ENCODE results near the gene HDAC4.

Gene HDAC4

DNA sequence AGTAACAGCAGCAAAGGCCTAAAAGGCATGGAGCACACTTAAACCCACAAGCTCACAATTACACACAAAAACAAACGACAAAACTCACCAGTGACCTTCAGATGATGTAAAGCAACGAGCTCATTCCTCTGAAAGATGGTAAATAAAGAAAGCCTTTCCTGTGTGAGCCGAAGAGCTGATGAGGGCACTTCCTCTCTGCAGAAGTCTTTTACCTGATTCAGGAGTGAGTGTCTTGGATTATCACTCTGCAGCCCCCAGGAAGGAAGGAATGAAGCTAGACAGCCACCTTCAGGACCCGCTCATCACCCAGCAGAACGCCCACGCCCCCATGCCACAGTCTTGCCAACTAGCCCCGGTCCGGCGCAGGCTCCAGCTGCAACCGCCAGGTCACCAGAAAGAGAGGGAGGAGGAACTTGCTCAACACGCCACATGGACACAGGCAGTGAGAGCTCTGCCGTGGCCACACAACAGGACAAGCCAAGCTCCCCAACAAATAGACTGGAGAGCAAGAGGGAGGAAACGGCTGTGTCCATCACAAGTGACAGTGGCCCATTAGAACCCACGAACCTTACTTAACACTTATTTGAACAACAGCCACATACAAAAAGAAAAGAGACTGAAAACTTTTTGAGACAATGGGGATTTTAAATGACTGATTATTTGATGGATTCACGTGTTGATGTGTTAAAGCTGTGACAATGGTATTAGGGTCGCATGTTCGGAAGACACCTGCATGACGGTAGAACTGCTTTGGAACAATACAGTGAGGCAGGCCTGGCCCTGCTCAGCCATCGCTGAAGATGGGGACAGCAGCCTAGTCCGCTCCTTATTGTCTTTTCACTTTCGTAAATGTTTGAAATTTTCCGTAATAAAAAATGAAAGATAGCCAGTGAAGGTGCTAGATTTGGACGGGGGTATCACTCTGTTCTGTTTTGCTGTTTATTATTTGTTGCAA, 127.3 kb downstream of the HDAC4 start:
- no peak overlapping the region for H3K27ac ChIP-seq (ENCODE audit: low read depth, low read length)
- H3K4me3 ChIP-seq (ENCODE audit: low read depth in 1 of 2, low read length in 2 of 2): no peak overlapping the region

DNA sequence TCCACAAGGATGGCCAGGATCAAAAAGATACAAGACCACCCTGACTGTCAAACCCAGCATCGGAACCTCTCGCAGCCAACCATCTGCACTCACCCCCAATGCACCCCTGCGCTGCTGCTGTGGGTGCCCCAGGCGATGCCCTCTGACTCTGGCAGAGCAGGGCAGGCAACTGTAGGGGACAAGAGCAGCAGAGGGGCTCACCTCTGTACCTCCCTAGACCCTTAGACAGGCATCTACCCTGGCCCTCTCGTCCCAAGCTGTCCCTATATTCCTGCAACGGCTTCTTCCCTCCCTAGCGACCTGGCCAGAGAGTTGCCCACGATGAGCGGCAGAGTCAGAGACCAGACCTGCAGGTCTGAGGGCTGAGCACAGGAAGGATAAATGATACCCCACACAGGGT, 128.2 kb downstream of the HDAC4 start:
- Histone ChIP-seq H3K9ac (ENCODE audit: low read length) (no peak overlapping the region), H3K27ac (ENCODE audit: low read depth, low read length) (no peak overlapping the region), H3K9me3 (ENCODE audit: low read length) (no peaks in the 10 kb centered on the region), H3K4me1 (ENCODE audit: insufficient read depth, low read length) (peaks cover 99% of the 10 kb centered on the region), H3K4me3 (ENCODE audit: low read depth in 1 of 2, low read length in 2 of 2) (no peak overlapping the region), H3K27me3 (ENCODE audit: control insufficient read depth in 1 of 2, insufficient read depth in 2 of 2, low read length in 2 of 2) (no peaks in the 10 kb centered on the region), H3K36me3 (ENCODE audit: insufficient read depth, low read length) (no peaks in the 10 kb centered on the region)

More for the DNA sequence above, 127.3 kb downstream of the HDAC4 start:
- Histone ChIP-seq H3K9me3 (ENCODE audit: low read length) (no peaks in the 10 kb centered on the region), H3K4me1 (ENCODE audit: insufficient read depth, low read length) (peaks cover 96% of the 10 kb centered on the region), H3K36me3 (ENCODE audit: insufficient read depth, low read length) (no peaks in the 10 kb centered on the region), H3K9ac (ENCODE audit: low read length) (no peak overlapping the region), H3K27me3 (ENCODE audit: control insufficient read depth in 1 of 2, insufficient read depth in 2 of 2, low read length in 2 of 2) (no peaks in the 10 kb centered on the region)

DNA sequence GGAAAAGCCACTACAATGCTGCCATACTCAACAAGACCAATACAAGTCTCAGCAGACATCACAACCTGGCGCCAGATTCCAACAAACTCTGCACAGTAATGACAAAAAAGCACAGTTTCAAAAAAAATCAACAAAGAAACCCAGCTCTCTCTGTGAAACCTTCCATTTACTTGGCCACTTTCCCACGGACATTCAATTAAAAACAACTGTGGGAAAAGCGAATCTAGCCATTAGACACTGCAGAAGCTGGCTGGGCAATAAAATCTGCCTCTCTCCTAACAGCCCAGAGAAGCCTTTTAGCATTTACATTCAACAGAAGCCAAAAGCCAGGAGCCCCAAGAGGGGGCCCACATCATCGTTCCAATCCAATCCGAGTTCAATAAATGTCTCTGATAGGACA, 128.9 kb downstream of the HDAC4 start:
- Histone ChIP-seq H3K4me3 (ENCODE audit: low read depth in 1 of 2, low read length in 2 of 2) (no peak overlapping the region), H3K36me3 (ENCODE audit: insufficient read depth, low read length) (no peaks in the 10 kb centered on the region), H3K4me1 (ENCODE audit: insufficient read depth, low read length) (peaks cover 99% of the 10 kb centered on the region), H3K27ac (ENCODE audit: low read depth, low read length) (no peak overlapping the region), H3K9me3 (ENCODE audit: low read length) (no peaks in the 10 kb centered on the region), H3K9ac (ENCODE audit: low read length) (no peak overlapping the region), H3K27me3 (ENCODE audit: control insufficient read depth in 1 of 2, insufficient read depth in 2 of 2, low read length in 2 of 2) (no peaks in the 10 kb centered on the region)

DNA sequence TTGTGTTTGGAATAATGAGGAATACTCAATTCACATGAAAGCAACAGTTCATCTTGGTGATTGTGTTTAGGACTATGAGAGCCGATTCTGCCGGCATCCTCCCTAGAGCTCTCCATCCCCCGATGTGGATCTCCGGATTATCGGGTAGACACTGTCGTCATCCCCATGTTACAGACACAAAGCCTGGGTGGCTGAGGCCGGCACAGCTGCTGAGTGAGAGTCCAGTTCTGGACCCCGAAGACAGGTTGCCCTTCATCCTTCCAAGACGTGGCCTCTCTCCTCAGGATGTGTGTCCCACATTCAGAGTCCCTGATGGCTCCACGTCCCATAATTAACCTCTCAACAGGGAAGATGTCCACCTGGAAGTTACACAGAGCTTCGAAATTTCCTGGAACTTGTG, 129.3 kb downstream of the HDAC4 start:
- Histone ChIP-seq H3K4me3 (ENCODE audit: low read depth in 1 of 2, low read length in 2 of 2) (no peak overlapping the region), H3K36me3 (ENCODE audit: insufficient read depth, low read length) (no peaks in the 10 kb centered on the region), H3K9me3 (ENCODE audit: low read length) (no peaks in the 10 kb centered on the region), H3K27ac (ENCODE audit: low read depth, low read length) (no peak overlapping the region), H3K4me1 (ENCODE audit: insufficient read depth, low read length) (peaks cover 99% of the 10 kb centered on the region), H3K9ac (ENCODE audit: low read length) (no peak overlapping the region), H3K27me3 (ENCODE audit: control insufficient read depth in 1 of 2, insufficient read depth in 2 of 2, low read length in 2 of 2) (no peaks in the 10 kb centered on the region)

DNA sequence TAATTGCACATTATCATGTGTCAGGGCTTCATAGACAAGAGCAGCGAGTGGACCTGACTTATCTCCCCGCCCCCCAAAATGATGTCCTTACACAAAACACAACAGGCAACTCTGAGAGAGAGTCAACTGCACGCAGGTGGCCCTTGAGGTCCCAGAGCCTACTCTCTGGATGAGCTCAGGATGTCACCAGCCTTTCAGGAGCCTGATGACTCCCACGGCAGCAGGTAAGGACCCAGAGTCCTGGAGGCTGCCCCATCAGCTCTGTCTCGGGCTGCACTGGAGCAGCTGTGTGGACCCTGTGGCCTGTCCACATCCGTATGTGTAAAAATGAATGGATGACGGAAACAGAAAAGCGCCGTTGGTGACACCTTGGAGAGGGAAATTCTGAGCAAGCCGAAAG, 130.9 kb downstream of the HDAC4 start:
- Histone ChIP-seq H3K27ac (ENCODE audit: low read depth, low read length) (no peak overlapping the region), H3K4me1 (ENCODE audit: insufficient read depth, low read length) (peaks cover 99% of the 10 kb centered on the region), H3K4me3 (ENCODE audit: low read depth in 1 of 2, low read length in 2 of 2) (no peak overlapping the region), H3K9me3 (ENCODE audit: low read length) (no peaks in the 10 kb centered on the region), H3K36me3 (ENCODE audit: insufficient read depth, low read length) (no peaks in the 10 kb centered on the region), H3K27me3 (ENCODE audit: control insufficient read depth in 1 of 2, insufficient read depth in 2 of 2, low read length in 2 of 2) (no peaks in the 10 kb centered on the region), H3K9ac (ENCODE audit: low read length) (no peak overlapping the region)

DNA sequence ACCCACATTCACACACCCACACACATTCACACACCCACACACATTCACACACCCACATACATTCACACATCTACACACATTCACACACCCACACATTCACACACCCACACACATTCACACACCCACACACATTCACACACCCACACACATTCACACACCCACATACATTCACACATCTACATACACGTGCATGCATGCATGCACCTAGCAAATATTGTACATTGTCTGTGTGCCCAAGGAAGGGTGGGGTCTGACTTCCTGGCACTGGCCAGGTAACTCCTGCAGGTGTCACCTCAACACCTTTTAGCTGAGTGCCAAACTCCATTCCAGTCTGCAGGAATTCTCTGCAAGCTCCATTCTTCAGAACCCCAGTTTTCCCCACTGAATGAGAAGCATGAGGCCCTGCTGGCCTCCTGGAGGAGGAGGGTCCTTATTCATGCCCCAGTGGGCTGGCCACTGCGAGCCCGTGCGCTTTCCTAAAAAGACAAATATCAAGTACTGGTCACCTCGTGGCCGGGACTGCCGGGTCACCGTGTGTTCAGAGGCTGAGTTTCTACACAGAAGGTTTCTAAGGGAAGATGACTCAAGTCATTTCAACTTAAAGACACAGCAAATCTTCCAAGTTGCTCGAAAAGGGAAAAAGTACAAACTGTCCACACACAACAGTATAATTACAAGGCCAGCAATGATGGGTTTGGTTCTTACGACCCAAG, 131.5 kb downstream of the HDAC4 start:
- Histone ChIP-seq H3K27ac (ENCODE audit: low read depth, low read length) (no peak overlapping the region), H3K9me3 (ENCODE audit: low read length) (no peaks in the 10 kb centered on the region), H3K9ac (ENCODE audit: low read length) (no peak overlapping the region), H3K4me1 (ENCODE audit: insufficient read depth, low read length) (peaks cover 99% of the 10 kb centered on the region), H3K36me3 (ENCODE audit: insufficient read depth, low read length) (no peaks in the 10 kb centered on the region), H3K27me3 (ENCODE audit: control insufficient read depth in 1 of 2, insufficient read depth in 2 of 2, low read length in 2 of 2) (no peaks in the 10 kb centered on the region), H3K4me3 (ENCODE audit: low read depth in 1 of 2, low read length in 2 of 2) (no peak overlapping the region)

DNA sequence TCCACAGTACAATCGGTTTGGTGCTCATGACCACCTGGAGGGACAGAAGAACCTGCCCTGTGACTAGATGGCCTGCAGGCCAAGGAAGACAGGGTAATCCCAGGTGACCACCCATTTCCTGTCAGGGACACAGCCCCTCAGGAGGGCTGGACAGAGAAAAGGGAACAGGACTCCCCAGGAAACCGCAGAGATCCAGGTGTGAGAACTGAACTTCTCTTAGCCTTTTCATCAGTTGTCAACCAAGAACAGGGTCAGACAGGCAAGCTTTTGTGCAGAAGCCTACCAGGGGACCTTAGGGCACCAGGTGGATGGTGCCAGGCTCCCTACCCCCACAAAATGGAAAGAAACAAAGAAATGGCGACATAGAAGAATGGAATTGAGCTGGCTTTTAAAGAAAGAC, 132.3 kb downstream of the HDAC4 start:
- Histone ChIP-seq H3K27me3 (ENCODE audit: control insufficient read depth in 1 of 2, insufficient read depth in 2 of 2, low read length in 2 of 2) (no peaks in the 10 kb centered on the region), H3K27ac (ENCODE audit: low read depth, low read length) (peak overlapping the region; percentile 41), H3K36me3 (ENCODE audit: insufficient read depth, low read length) (no peaks in the 10 kb centered on the region), H3K9me3 (ENCODE audit: low read length) (no peaks in the 10 kb centered on the region), H3K9ac (ENCODE audit: low read length) (no peak overlapping the region), H3K4me3 (ENCODE audit: low read depth in 1 of 2, low read length in 2 of 2) (no peak overlapping the region), H3K4me1 (ENCODE audit: insufficient read depth, low read length) (peaks cover 99% of the 10 kb centered on the region)

DNA sequence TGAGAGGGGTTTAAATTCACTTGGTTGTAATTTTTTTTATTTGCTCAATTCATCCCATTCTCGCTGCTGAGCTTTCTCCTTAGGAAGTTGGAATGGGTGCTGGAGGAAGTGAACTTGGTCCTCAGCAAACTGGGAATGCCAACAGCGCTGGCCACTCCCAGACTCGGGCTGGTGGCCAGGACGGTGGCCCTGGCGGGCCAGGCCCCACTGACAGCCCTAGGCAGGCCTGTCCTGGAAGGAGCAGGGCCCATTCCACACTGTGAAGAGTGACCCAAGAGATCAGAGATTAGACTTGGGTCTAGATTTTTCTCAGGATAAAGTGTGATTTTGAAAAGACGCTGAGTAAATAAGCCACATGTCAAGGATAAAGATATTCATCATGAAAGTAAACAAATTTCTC, 132.7 kb downstream of the HDAC4 start:
- Histone ChIP-seq H3K9ac (ENCODE audit: low read length) (no peak overlapping the region), H3K27me3 (ENCODE audit: control insufficient read depth in 1 of 2, insufficient read depth in 2 of 2, low read length in 2 of 2) (no peaks in the 10 kb centered on the region), H3K27ac (ENCODE audit: low read depth, low read length) (peak overlapping the region; percentile 41), H3K9me3 (ENCODE audit: low read length) (no peaks in the 10 kb centered on the region), H3K4me3 (ENCODE audit: low read depth in 1 of 2, low read length in 2 of 2) (peak overlapping the region in 1 of 2 donors; percentile 30), H3K36me3 (ENCODE audit: insufficient read depth, low read length) (no peaks in the 10 kb centered on the region), H3K4me1 (ENCODE audit: insufficient read depth, low read length) (peaks cover 98% of the 10 kb centered on the region)

DNA sequence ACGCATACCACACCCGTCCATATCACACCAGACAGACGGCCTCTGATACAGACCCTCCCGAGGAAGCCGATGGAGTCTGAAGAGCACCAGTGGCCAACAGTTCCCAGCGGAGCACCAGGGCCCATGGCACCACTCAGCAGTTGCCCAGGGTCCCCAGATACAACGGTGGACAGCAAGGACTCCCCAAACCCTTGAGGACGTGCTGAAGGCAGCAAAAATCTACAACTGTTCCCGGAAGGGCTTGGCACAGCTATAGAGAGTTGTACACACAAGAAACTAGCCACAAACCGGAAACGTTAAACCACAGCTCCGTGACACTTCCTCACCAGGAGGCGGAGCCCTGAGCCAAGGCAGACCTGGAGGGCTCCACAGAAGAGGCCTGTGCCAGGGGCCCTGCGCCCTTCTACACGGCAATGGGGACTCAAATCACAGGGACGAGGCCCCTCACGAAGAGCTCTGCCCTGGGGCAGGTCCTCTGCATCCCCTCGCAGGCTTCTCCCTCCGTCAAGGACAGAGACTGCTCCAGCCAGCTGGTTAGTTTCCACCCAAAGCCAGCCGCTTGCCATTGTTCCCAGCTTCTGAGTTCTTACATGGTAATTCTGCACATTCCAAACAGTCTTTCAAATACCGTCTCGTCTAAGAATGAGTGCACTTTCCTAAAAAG, 133.4 kb downstream of the HDAC4 start:
- Histone ChIP-seq H3K27me3 (ENCODE audit: control insufficient read depth in 1 of 2, insufficient read depth in 2 of 2, low read length in 2 of 2) (no peaks in the 10 kb centered on the region), H3K4me1 (ENCODE audit: insufficient read depth, low read length) (peaks cover 95% of the 10 kb centered on the region), H3K36me3 (ENCODE audit: insufficient read depth, low read length) (no peaks in the 10 kb centered on the region), H3K9me3 (ENCODE audit: low read length) (no peaks in the 10 kb centered on the region), H3K27ac (ENCODE audit: low read depth, low read length) (peak overlapping the region; percentile 41), H3K9ac (ENCODE audit: low read length) (peak overlapping the region; percentile 5), H3K4me3 (ENCODE audit: low read depth in 1 of 2, low read length in 2 of 2) (peak overlapping the region in 1 of 2 donors; percentile 30)

DNA sequence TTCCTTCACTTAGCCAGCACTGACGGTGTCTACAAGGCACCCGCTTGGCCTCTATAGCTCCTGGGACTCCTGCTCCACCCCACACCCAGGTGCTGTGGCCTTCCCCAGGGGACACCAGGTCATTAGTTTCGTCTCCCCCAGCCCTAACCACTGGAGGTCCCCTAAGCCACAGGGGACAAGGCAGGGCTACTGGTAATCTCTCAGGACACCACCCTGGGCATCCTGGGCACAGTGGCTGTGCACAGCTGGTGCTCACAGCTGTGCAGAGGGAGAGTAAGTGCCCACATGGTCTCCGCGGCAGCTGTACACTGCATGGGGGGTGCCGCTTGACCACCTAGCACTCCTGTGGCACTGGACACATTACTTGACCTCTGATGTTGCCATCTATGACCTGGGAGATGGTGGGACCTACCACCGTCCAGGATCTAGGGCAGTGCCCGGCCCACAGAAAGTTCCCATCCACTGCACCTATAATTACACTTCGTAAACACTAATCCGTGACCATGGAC, 134.0 kb downstream of the HDAC4 start:
- Histone ChIP-seq H3K27ac (ENCODE audit: low read depth, low read length) (no peak overlapping the region), H3K9ac (ENCODE audit: low read length) (peak overlapping the region; percentile 5), H3K27me3 (ENCODE audit: control insufficient read depth in 1 of 2, insufficient read depth in 2 of 2, low read length in 2 of 2) (no peaks in the 10 kb centered on the region), H3K4me1 (ENCODE audit: insufficient read depth, low read length) (peaks cover 95% of the 10 kb centered on the region), H3K9me3 (ENCODE audit: low read length) (no peaks in the 10 kb centered on the region), H3K36me3 (ENCODE audit: insufficient read depth, low read length) (no peaks in the 10 kb centered on the region), H3K4me3 (ENCODE audit: low read depth in 1 of 2, low read length in 2 of 2) (peak overlapping the region in 1 of 2 donors; percentile 30)

DNA sequence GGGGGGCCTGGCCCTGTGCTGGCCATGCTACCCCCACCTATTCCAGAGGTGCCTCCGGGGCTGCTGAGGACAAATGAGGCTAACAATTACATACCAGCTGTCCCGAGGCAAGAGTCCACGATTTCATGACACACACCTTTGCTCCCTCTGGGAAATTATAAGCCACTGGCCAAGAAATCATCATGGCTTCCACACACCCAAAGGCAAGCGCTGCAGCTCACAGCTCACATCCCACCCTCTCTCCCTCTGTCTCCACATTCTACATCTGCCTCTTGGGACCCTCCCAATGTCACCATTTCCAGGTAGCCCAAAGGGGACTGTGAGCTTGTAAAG, 134.4 kb downstream of the HDAC4 start:
- Histone ChIP-seq H3K27ac (ENCODE audit: low read depth, low read length) (peak overlapping the region; percentile 43), H3K36me3 (ENCODE audit: insufficient read depth, low read length) (no peaks in the 10 kb centered on the region), H3K9me3 (ENCODE audit: low read length) (no peaks in the 10 kb centered on the region), H3K4me3 (ENCODE audit: low read depth in 1 of 2, low read length in 2 of 2) (no peak overlapping the region), H3K4me1 (ENCODE audit: insufficient read depth, low read length) (peaks cover 95% of the 10 kb centered on the region), H3K27me3 (ENCODE audit: control insufficient read depth in 1 of 2, insufficient read depth in 2 of 2, low read length in 2 of 2) (no peaks in the 10 kb centered on the region), H3K9ac (ENCODE audit: low read length) (peak overlapping the region; percentile 5)
